ENCODE measurements around the gene C1orf21.

DNA sequence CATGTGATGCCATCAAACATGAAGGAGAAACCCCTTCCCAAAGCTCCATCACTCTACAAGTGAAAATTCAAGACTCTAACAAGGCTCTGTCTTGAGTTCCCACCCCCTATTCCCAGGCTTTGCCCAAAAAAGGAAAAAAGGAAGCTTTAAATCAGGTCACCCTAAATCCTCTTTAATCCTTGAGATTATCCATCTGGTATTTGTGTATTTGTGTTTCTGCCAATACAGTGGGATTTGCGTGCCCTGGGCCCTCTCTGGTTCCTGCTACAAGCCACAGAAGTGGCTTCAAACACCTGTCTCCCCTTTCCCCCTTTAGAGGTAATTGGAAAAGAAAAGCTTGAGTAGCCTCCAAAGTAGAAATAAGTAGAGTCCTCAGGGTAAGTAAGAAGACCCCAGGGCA lies 247.5 kb downstream of the C1orf21 start:
- TF ChIP-seq FOXA1 (IDR thresholded peaks at IDR 0.05) (no peak), BHLHE40 (IDR thresholded peaks at IDR 0.05; ENCODE audit: borderline replicate concordance) (no peak), L3MBTL2 (conservative IDR thresholded peaks at IDR 0.05) (no peak), ZNF384 (IDR thresholded peaks at IDR 0.05) (no peak), SP1 (IDR thresholded peaks at IDR 0.05) (no peak), FOXM1 (IDR thresholded peaks at IDR 0.05; ENCODE audit: borderline replicate concordance) (no peak), HDGF (IDR thresholded peaks at IDR 0.05; ENCODE audit: borderline replicate concordance) (no peak), FOXK2 (IDR thresholded peaks at IDR 0.05) (no peak), ARNT (IDR thresholded peaks at IDR 0.05) (no peak), CTBP1 (IDR thresholded peaks at IDR 0.05; ENCODE audit: borderline replicate concordance) (no peak), LEF1 (IDR thresholded peaks at IDR 0.05; ENCODE audit: borderline replicate concordance) (no peak), NFRKB (IDR thresholded peaks at IDR 0.05) (no peak)
- TF ChIP-seq, protein P1, sequence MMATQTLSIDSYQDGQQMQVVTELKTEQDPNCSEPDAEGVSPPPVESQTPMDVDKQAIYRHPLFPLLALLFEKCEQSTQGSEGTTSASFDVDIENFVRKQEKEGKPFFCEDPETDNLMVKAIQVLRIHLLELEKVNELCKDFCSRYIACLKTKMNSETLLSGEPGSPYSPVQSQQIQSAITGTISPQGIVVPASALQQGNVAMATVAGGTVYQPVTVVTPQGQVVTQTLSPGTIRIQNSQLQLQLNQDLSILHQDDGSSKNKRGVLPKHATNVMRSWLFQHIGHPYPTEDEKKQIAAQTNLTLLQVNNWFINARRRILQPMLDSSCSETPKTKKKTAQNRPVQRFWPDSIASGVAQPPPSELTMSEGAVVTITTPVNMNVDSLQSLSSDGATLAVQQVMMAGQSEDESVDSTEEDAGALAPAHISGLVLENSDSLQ (IDR thresholded peaks at IDR 0.05): no peak

All from HEK293T (cell line).